ENCODE data around the gene SNED1.

DNA sequence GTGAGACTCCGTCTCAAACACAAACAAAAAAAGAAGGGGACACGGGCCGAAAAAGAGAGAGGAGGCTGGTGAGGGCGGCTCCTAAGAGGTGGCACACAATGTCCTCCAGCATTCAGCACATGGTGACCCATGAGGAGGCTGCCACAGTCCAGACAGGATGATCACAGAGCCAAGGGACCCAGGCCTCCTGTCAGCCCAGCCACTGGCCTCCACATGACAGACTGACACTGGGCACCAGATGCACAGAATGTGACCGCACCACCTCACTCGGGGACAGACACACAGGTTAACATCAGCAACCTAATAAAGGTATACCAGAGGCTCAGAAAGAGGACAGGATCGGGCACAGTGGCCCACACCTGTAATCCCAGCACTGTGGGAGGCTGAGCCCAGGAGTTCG lies 129.8 kb downstream of the SNED1 start:
- TF ChIP-seq POLR2AphosphoS5 (IDR thresholded peaks at IDR 0.05) (no peak), POLR2A (IDR thresholded peaks at IDR 0.05) (no peak)
- TF ChIP-seq, protein P1, sequence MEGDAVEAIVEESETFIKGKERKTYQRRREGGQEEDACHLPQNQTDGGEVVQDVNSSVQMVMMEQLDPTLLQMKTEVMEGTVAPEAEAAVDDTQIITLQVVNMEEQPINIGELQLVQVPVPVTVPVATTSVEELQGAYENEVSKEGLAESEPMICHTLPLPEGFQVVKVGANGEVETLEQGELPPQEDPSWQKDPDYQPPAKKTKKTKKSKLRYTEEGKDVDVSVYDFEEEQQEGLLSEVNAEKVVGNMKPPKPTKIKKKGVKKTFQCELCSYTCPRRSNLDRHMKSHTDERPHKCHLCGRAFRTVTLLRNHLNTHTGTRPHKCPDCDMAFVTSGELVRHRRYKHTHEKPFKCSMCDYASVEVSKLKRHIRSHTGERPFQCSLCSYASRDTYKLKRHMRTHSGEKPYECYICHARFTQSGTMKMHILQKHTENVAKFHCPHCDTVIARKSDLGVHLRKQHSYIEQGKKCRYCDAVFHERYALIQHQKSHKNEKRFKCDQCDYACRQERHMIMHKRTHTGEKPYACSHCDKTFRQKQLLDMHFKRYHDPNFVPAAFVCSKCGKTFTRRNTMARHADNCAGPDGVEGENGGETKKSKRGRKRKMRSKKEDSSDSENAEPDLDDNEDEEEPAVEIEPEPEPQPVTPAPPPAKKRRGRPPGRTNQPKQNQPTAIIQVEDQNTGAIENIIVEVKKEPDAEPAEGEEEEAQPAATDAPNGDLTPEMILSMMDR (IDR thresholded peaks at IDR 0.05), result no peak

Data from breast epithelium (tissue), 3 donors.